Measurements from ENCODE around the gene DRD3.

- TF ChIP-seq POLR2A (IDR thresholded peaks at IDR 0.05; ENCODE audit: low read length), result no peak
- TF ChIP-seq GATA1 (IDR thresholded peaks at IDR 0.05; ENCODE audit: low read depth, low read length), result no peak
Measured at GRCh38 chr3:114192136-114192535, 13.3 kb upstream of the DRD3 start.
